Large intestine (tissue), 3 donors: ENCODE measurements around the gene TFR2. TPM values are rescaled to one million over a fixed set of nuclear protein-coding genes. Genes with fewer than 3 reads are reported as not detected.

Experiments used
- DNase-seq, 2 donors: peaks; one replicate each; pipeline versions ENCODE4 v3.0.0 to v3.0.0-alpha.2; 2013
- H3K27ac ChIP-seq: one replicate; pipeline ENCODE4 v1.5.1; 2013; ENCODE audit warnings: low read length
- H3K27me3 ChIP-seq: 2 replicates; pipeline ENCODE4 v1.6.1; 2013; ENCODE audit warnings: low read length; ENCODE audit not compliant: control insufficient read depth, insufficient read depth
- H3K36me3 ChIP-seq: 2 replicates; pipeline ENCODE4 v1.6.1; 2013; ENCODE audit warnings: low read length; ENCODE audit not compliant: control insufficient read depth, insufficient read depth
- H3K4me1 ChIP-seq: one replicate; pipeline ENCODE4 v1.6.1; 2013; ENCODE audit warnings: low read length; ENCODE audit not compliant: control insufficient read depth, insufficient read depth
- H3K4me3 ChIP-seq: one replicate; pipeline ENCODE4 v1.5.1; 2013; ENCODE audit warnings: low read length
- H3K9me3 ChIP-seq: one replicate; pipeline ENCODE4 v1.6.1; 2013; ENCODE audit warnings: mild to moderate bottlenecking, low read depth, low read length, moderate library complexity; ENCODE audit not compliant: control insufficient read depth
- WGBS: methylation state at CpG from one replicate; pipeline ENCODE4 v1.1.5; 2013; ENCODE audit warnings: low lambda C conversion rate; ENCODE audit not compliant: insufficient coverage; 5-methylcytosine and 5-hydroxymethylcytosine counted together
- polyA plus RNA-seq: library from polyadenylated mRNA; unstranded; fragments of 120-200 nt; gene quantifications from one replicate; pipeline ENCODE4 v1.2.1, GENCODE V29; 2013

The TFR2 gene
- polyA plus RNA-seq, 1 donor: 2.7 TPM

DNA sequence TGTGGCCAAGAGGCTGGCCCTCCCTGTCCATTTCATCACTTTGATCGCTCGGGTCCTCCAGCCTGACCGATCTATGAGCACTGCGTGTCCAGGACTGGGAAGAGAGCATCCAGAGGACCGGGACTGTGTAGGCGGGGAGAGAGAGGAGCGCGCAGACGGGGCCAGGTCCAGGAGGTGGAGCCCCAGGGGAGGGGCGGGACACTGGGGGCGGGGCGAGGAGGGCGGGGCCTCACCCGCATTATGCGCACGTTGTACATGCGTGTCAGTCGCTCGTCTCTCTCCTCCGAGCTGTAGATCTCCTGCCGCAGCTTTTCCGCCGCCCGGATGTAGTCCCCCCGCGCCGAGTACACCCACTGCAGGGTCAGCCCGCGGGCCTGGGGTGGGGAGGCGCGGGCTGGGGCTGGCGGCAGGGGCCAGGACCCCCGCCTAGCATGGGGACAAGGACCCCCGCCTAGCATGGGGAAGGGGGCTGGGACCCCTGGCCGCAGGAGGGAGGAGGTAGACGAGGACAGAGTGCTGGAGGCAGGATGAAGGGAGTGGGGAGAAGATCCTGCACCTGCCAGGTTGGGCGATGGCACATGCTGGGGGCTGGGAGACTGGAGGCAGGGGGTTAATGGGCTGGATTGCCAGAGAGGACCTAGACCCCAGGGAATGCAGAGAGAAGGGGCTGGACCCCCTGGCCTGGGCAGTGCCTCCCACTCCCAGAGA is 14.7 kb downstream of the TFR2 start:
- peak overlapping the region; percentile 28 for H3K4me3 ChIP-seq
- WGBS: no CpG with 5 or more reads among the region's 37 CpGs
- no peak overlapping the region for H3K27ac ChIP-seq
- H3K9me3 ChIP-seq: no peaks in the 10 kb centered on the region
- peaks cover 6% of the 10 kb centered on the region for H3K4me1 ChIP-seq
- H3K27me3 ChIP-seq: no peaks in the 10 kb centered on the region
- H3K36me3 ChIP-seq: no peaks in the 10 kb centered on the region
- peak; percentile 65 to 73 for DNase-seq

DNA sequence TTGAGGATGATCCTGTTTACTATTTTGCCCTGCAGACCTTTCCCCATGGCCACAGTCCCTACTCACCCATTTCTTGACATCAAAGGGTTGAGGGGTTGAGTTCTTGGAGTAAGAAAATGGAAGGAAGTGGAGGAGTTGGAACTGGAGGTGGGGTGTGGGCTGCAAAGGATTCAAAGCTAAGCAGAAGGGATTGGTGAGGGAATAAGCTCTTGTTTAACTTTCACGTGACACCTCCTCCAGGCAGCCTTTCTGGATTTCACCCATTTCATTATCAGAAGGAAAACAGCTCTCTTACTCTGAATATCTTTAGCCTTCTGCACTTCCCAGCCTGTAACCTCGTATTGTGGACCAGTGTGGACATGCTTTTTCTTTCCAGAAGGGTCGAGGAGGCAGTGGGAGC is 15.3 kb downstream of the TFR2 start:
- no peaks in the 10 kb centered on the region for H3K9me3 ChIP-seq

DNA sequence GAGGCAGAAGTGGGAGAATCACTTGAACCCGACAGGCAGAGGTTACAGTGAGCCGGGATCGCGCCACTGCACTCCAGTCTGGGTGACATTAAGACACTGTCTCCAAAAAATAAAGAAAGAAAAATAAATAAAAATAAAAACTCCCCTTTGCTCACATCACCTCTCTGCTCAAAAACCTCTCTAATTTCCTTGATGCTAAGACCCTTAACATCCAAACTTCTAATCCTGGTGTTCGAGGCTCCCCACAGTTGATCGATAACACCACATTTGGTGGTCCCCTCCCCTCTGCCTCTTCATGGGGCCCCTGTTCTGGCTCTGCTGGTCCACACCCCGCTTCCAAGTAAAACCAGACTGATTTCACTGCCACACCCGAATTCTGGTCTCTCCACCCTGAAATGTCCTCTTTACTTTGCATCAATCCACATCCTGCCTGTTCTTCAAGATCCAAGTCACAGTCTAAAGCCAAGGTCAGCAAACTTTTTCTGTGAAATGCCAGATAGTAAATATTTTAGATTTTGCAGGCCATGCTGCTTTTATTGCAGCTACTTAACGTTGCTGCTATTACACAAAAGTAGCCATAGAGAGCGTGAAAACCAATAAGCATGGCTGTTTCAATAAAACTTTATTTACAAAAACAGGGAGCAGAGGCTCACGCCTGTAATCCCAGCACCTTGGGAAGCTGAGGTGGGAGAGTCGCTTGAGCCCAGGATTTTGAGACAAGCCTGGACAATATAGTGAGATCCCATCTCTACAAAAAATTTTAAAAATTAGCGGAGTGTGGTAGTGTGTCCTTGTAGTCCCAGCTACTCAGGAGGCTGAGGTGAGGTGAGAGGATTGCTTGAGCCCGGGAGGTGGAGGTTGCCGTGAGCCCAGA is 17.2 kb downstream of the TFR2 start:
- 40% methylated on average over 1 of the region's 15 CpGs for WGBS
- Histone ChIP-seq H3K9me3 (no peaks in the 10 kb centered on the region), H3K27ac (no peak overlapping the region), H3K4me3 (no peak overlapping the region), H3K36me3 (no peaks in the 10 kb centered on the region), H3K4me1 (peaks cover 6% of the 10 kb centered on the region), H3K27me3 (no peaks in the 10 kb centered on the region)
- DNase-seq: no peak

More for the DNA sequence above, 15.3 kb downstream of the TFR2 start:
- Histone ChIP-seq H3K27ac (no peak overlapping the region), H3K36me3 (no peaks in the 10 kb centered on the region), H3K4me1 (peaks cover 6% of the 10 kb centered on the region), H3K4me3 (no peak overlapping the region), H3K27me3 (no peaks in the 10 kb centered on the region)
- DNase-seq: no peak
- WGBS: no CpG with 5 or more reads among the region's 3 CpGs

DNA sequence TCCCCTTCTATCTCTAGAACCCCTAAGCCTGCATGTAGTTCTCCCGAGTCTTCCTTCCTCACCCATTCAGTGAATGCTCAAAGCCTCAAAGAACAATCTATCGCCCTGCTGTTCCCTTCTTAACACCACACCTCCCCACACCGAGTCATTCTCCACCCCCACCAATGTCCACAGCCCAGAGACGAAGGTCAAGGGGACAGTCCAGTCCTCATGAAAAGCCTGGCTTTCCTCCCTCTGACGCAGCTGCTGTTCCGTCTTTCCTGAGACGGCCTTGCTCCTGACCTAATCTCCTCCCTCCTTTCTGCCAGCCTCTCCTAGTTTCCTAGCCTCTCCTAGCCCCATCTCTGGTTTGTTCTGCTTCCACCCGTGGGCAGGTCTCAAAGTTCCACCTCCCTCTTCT is 19.8 kb downstream of the TFR2 start:
- Histone ChIP-seq H3K9me3 (no peaks in the 10 kb centered on the region), H3K4me1 (peaks cover 3% of the 10 kb centered on the region), H3K27ac (no peak overlapping the region), H3K27me3 (no peaks in the 10 kb centered on the region), H3K36me3 (no peaks in the 10 kb centered on the region), H3K4me3 (no peak overlapping the region)
- 83% methylated on average over 2 of the region's 8 CpGs for WGBS
- no peak for DNase-seq

DNA sequence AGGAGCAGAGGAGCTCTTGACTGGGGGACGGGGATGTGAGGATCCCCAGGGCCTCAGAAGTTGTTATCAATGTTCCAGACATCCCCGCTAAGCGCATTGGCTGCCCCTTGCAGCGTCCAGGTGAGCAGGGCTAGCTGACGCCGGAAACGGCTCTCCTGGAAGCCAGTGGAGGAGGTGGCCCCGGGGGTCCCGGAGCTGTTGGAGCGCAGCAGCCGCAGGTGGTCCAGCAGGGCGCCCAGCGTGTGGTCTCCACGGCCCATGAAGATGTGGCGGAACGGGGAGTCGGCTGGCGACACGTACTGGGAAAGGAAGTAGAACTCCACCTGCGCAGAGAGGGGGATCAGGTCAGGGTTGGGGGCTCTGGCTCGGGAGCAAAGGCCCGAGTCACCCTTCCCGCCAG is 20.5 kb downstream of the TFR2 start:
- Histone ChIP-seq H3K27ac (no peak overlapping the region), H3K27me3 (no peaks in the 10 kb centered on the region), H3K4me1 (no peaks in the 10 kb centered on the region), H3K9me3 (no peaks in the 10 kb centered on the region), H3K36me3 (no peaks in the 10 kb centered on the region), H3K4me3 (no peak overlapping the region)
- no peak for DNase-seq
- no CpG with 5 or more reads among the region's 23 CpGs for WGBS

DNA sequence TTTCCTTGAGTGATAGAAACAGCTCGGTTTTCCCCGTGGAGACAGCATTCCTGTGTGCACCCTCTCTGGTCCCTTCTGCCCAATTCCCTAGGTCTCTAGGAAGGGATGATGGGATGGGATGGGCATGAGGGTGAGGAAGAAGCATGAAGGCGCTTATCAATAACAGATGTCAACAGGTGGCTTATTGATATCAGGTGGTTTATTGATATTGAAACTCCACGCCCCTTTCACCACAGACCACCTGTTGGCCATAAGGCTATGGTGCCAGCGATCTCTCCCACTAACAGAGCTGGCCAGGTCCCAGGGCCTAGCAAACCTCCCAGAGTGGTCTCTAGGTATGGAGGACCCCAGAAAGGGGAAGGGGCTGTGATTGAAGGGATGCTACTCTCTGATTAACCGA is 21.1 kb downstream of the TFR2 start:
- H3K4me1 ChIP-seq: no peaks in the 10 kb centered on the region
- no peak overlapping the region for H3K4me3 ChIP-seq
- H3K36me3 ChIP-seq: no peaks in the 10 kb centered on the region
- no peaks in the 10 kb centered on the region for H3K9me3 ChIP-seq
- no CpG with 5 or more reads among the region's 6 CpGs for WGBS
- no peaks in the 10 kb centered on the region for H3K27me3 ChIP-seq
- H3K27ac ChIP-seq: no peak overlapping the region
- no peak for DNase-seq

DNA sequence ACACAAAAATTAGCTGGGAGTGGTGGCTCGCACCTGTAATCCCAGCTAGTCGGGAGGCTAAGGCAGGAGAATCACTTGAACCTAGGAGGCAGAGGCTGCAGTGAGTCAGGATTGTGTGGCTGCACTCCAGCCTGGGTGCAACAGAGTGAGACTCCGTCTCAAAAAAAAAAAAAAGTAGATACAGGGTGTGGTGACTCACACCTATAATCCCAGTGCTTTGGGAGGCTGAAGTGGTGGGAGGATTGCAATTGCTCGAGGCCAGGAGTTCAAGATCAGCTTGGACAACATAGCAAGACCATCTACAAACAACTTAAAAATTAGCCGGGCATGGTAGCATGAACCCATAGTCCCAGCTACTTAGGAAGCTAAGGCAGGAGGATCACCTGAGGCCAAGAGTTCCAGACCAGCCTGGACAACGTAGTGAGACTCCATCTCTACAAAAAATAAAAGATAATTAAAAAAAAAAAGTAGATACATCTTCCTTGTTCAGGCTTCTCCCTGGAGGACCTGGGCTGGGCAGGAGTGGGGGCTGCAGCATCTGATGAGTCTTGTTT is 27.0 kb downstream of the TFR2 start:
- no peak overlapping the region for H3K4me3 ChIP-seq
- H3K27ac ChIP-seq: no peak overlapping the region
- H3K4me1 ChIP-seq: peaks cover 3% of the 10 kb centered on the region
- no peaks in the 10 kb centered on the region for H3K36me3 ChIP-seq
- no CpG with 5 or more reads among the region's 6 CpGs for WGBS
- no peak for DNase-seq
- no peaks in the 10 kb centered on the region for H3K9me3 ChIP-seq
- no peaks in the 10 kb centered on the region for H3K27me3 ChIP-seq

DNA sequence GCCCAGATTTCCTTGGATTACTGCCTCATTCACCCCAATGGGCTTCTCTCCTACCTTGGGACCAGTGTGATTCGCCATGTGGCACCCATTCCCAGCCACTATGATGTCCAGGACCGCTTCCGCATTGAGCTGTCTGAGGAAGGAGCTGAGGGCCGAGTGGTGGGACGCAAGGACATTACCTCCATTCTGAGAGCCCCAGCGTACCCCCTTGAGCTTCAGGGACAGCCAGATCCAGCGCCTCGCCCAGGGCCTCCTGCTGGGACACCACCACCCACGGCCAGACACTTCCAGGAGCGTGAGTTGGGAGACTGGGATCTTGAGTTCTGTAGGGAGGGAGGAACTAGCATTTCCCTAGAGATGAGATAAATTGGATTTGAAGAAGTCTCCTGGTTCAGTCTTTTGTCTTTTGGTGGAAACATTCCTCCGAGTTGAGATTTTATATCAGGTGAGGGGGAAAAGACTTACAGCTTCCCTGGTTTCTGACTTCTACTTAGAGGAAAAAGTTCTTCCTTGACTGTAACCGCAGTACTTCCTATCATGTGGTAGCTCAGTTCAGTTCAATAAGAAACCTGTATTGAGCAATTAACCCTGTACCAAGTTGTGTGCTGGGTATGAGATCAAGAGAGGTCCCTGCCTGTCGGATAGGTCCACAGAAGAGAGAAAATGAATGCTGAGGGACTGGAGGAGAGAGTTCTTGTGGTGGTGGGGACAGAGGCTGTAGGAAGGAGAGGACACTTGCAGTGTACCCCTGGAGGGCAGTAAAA is 27.8 kb downstream of the TFR2 start:
- H3K4me3 ChIP-seq: no peak overlapping the region
- DNase-seq: no peak
- WGBS: no CpG with 5 or more reads among the region's 13 CpGs

DNA sequence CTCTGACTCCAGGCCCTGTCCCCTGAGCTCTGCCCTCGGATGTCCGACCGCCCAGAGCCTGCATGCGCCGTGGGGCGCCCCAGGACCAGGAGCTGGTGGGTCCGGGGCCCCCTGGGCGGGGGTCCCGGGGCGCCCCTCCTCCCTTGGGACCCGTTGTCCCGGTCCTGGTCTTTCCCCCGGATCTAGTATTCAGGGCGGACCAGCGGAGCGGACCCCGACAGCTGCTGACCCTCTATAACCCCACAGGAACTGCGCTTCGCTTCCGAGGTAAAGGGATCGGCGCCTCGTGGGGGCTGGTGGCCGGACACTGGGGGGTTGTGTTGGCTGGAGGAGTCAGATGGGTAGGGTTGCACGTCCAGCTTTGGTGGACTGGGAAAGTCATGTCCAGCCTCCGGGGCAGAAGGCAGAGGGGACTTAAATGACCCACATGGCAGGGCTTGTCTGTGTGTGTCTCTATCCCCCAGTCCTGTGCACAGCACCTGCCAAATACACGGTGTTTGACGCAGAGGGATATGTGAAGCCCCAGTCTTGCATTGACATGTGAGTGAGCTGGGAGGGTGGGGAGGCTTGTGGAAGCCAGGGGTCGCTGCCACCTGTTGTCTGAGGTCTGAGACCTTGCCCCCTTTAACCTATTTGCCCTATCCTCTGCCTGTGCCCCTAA is 28.5 kb downstream of the TFR2 start:
- Histone ChIP-seq H3K36me3 (no peaks in the 10 kb centered on the region), H3K4me1 (peaks cover 3% of the 10 kb centered on the region), H3K4me3 (peak overlapping the region; percentile 67), H3K27me3 (no peaks in the 10 kb centered on the region), H3K9me3 (no peaks in the 10 kb centered on the region), H3K27ac (peak overlapping the region; percentile 98)
- WGBS: no CpG with 5 or more reads among the region's 29 CpGs
- peak in 1 of 2 donors; percentile 36 for DNase-seq

More for the DNA sequence above, 27.8 kb downstream of the TFR2 start:
- peaks cover 3% of the 10 kb centered on the region for H3K4me1 ChIP-seq
- H3K36me3 ChIP-seq: no peaks in the 10 kb centered on the region
- no peaks in the 10 kb centered on the region for H3K9me3 ChIP-seq
- H3K27ac ChIP-seq: no peak overlapping the region
- H3K27me3 ChIP-seq: no peaks in the 10 kb centered on the region
